ENCODE measurements around the gene IFNGR1. TPM values are rescaled to one million over a fixed set of nuclear protein-coding genes. Genes with fewer than 3 reads are reported as not detected.

Gene IFNGR1
- 100 to 1,000 TPM in 2 of 3 donors, 10 to 100 TPM in 1; 77.5 to 128 (median 100) TPM for total RNA-seq
- total RNA-seq (2013), result 92.3 TPM

GRCh38 chr6:137218917-137219663 lies at the start of gene IFNGR1:
Gene IFNGR1 (minus strand): TSS chr6:137219385. CDS start chr6:137219327, 58 bp downstream.
- Mint-ChIP-seq H3K27ac (peak within 1 kb of the TSS; percentile 99), H3K4me3 (peak within 1 kb of the TSS; percentile 100), H3K27me3 (ENCODE audit: low read depth in 2 of 2) (no peaks in the 10 kb centered on the region), H3K9me3 (no peaks in the 10 kb centered on the region), H3K4me1 (peaks cover 64 to 65% of the 10 kb centered on the region in 2 donors), H3K36me3 (peaks cover 7% of the 10 kb centered on the region)
- DNase-seq (peak; percentile 96 to 97), ATAC-seq (peak; percentile 82 to 93 (median 91))
- peaks cover 45% of the 10 kb centered on the region for H3K4me1 ChIP-seq (ENCODE audit: control insufficient read depth, insufficient read depth, low read length)
- intact Hi-C loops (cut with micrococcal nuclease), result loop anchor here (1.0 to 5.0 kb wide), 4 partner anchors 15 to 488 kb away; no protein-coding TSS in a partner anchor
- peak within 1 kb of the TSS; percentile 78 for H3K4me3 ChIP-seq (ENCODE audit: low read length)
- no peaks in the 10 kb centered on the region for H3K27me3 ChIP-seq (ENCODE audit: control insufficient read depth, insufficient read depth, low read length)
- H3K36me3 ChIP-seq (ENCODE audit: control insufficient read depth, insufficient read depth, low read length), result no peaks in the 10 kb centered on the region
- peak within 1 kb of the TSS; percentile 93 for H3K27ac ChIP-seq (ENCODE audit: low read length)
- WGBS (ENCODE audit: insufficient coverage), result under 1% methylated on average over 64 of the region's 64 CpGs
- H3K9me3 ChIP-seq (ENCODE audit: control insufficient read depth, insufficient read depth, low read length), result no peaks in the 10 kb centered on the region
- TF ChIP-seq CTCF (IDR thresholded peaks at IDR 0.05), result no peak

GRCh38 chr6:137268911-137269310 lies 49.7 kb upstream of the IFNGR1 start:
- Mint-ChIP-seq H3K9me3 (peaks cover 0 to 3% of the 10 kb centered on the region in 2 donors), H3K36me3 (no peaks in the 10 kb centered on the region), H3K4me1 (peaks cover 27 to 43% of the 10 kb centered on the region in 2 donors), H3K27ac (peak overlapping the region; percentile 88), H3K4me3 (peak overlapping the region; percentile 79), H3K27me3 (ENCODE audit: low read depth in 2 of 2) (no peaks in the 10 kb centered on the region)
- Histone ChIP-seq H3K27ac (ENCODE audit: low read length) (peak overlapping the region; percentile 56), H3K27me3 (ENCODE audit: control insufficient read depth, insufficient read depth, low read length) (no peaks in the 10 kb centered on the region), H3K9me3 (ENCODE audit: control insufficient read depth, insufficient read depth, low read length) (no peaks in the 10 kb centered on the region), H3K36me3 (ENCODE audit: control insufficient read depth, insufficient read depth, low read length) (no peaks in the 10 kb centered on the region), H3K4me3 (ENCODE audit: low read length) (no peak overlapping the region), H3K4me1 (ENCODE audit: control insufficient read depth, insufficient read depth, low read length) (peaks cover 12% of the 10 kb centered on the region)
- TF ChIP-seq CTCF (IDR thresholded peaks at IDR 0.05), result no peak
- WGBS (ENCODE audit: insufficient coverage), result 67% methylated on average over 1 of the region's 3 CpGs
- intact Hi-C loops (cut with micrococcal nuclease), result loop anchor here (2.0 to 10.0 kb wide), 2 partner anchors 36 to 706 kb away; no protein-coding TSS in a partner anchor
- ATAC-seq (peak in 2 of 3 donors; percentile 8 to 23), DNase-seq (no peak)

GRCh38 chr6:137266309-137266586 lies 47.1 kb upstream of the IFNGR1 start:
- no peak overlapping the region for H3K4me3 ChIP-seq (ENCODE audit: low read length)
- Mint-ChIP-seq H3K27ac (peak overlapping the region in 1 of 2 donors; percentile 2), H3K27me3 (ENCODE audit: low read depth in 2 of 2) (no peaks in the 10 kb centered on the region), H3K4me3 (no peak overlapping the region), H3K9me3 (peaks cover 0 to 3% of the 10 kb centered on the region in 2 donors), H3K36me3 (peaks cover 6% of the 10 kb centered on the region), H3K4me1 (peaks cover 46 to 63% of the 10 kb centered on the region in 2 donors)
- WGBS (ENCODE audit: insufficient coverage), result 81% methylated on average over 1 of the region's 4 CpGs
- intact Hi-C loops (cut with micrococcal nuclease), result loop anchor here (10.0 kb wide), 1 partner anchor 709 kb away; no protein-coding TSS in a partner anchor
- H3K27me3 ChIP-seq (ENCODE audit: control insufficient read depth, insufficient read depth, low read length), result no peaks in the 10 kb centered on the region
- H3K4me1 ChIP-seq (ENCODE audit: control insufficient read depth, insufficient read depth, low read length), result peaks cover 14% of the 10 kb centered on the region
- no peak for DNase-seq
- ATAC-seq, result no peak
- no peaks in the 10 kb centered on the region for H3K9me3 ChIP-seq (ENCODE audit: control insufficient read depth, insufficient read depth, low read length)
- no peak for TF ChIP-seq CTCF (IDR thresholded peaks at IDR 0.05)
- no peaks in the 10 kb centered on the region for H3K36me3 ChIP-seq (ENCODE audit: control insufficient read depth, insufficient read depth, low read length)
- no peak overlapping the region for H3K27ac ChIP-seq (ENCODE audit: low read length)
